Ectodermal cell (in vitro differentiated cells): ENCODE data around the gene LAMA1.

Experiments
- H3K27ac ChIP-seq: 2 replicates; pipeline ENCODE4 v1.7.0; 2013; ENCODE audit warnings: mild to moderate bottlenecking, low read depth, low read length; ENCODE audit not compliant: insufficient read depth, poor library complexity, severe bottlenecking
- H3K27me3 ChIP-seq: 2 replicates; pipeline ENCODE4 v1.7.0; 2013; ENCODE audit warnings: mild to moderate bottlenecking, low read length; ENCODE audit not compliant: insufficient read depth, control insufficient read depth, poor library complexity, severe bottlenecking
- H3K36me3 ChIP-seq: one replicate; pipeline ENCODE4 v1.7.0; 2013; ENCODE audit warnings: low read length; ENCODE audit not compliant: control insufficient read depth, insufficient read depth
- H3K4me1 ChIP-seq: one replicate; pipeline ENCODE4 v1.7.0; 2013; ENCODE audit warnings: low read length; ENCODE audit not compliant: control insufficient read depth, insufficient read depth
- H3K4me3 ChIP-seq: 2 replicates; pipeline ENCODE4 v1.7.0; 2013; ENCODE audit warnings: low read depth, low read length, control low read depth; ENCODE audit not compliant: insufficient read depth
- H3K9me3 ChIP-seq: 2 replicates; pipeline ENCODE4 v1.7.0; 2013; ENCODE audit warnings: mild to moderate bottlenecking, low read length, moderate library complexity; ENCODE audit not compliant: control insufficient read depth
- WGBS, 2 experiments: methylation state at CpG; one replicate each; pipeline ENCODE4 v1.1.7; 2013; ENCODE audit warnings: missing lambda C conversion rate in 2 of 2; 5-methylcytosine and 5-hydroxymethylcytosine counted together

LAMA1 gene

GRCh38 chr18:7059276-7059675 lies 58.3 kb downstream of the LAMA1 start:
- no peak overlapping the region for H3K4me3 ChIP-seq
- WGBS, 2 experiments: 89 to 94% methylated on average over 2 of the region's 2 CpGs
- no peaks in the 10 kb centered on the region for H3K27me3 ChIP-seq
- H3K4me1 ChIP-seq: no peaks in the 10 kb centered on the region
- peaks cover 2% of the 10 kb centered on the region for H3K36me3 ChIP-seq
- no peak overlapping the region for H3K27ac ChIP-seq
- H3K9me3 ChIP-seq: no peaks in the 10 kb centered on the region

- H3K4me3 ChIP-seq: no peak overlapping the region
- 93% methylated on average over 6 of the region's 6 CpGs for WGBS, 2 experiments
- H3K27me3 ChIP-seq: no peaks in the 10 kb centered on the region
- H3K4me1 ChIP-seq: no peaks in the 10 kb centered on the region
- H3K36me3 ChIP-seq: peaks cover 2% of the 10 kb centered on the region
- H3K9me3 ChIP-seq: no peaks in the 10 kb centered on the region
- H3K27ac ChIP-seq: no peak overlapping the region
Measured at GRCh38 chr18:7056026-7056425, 61.6 kb downstream of the LAMA1 start.

GRCh38 chr18:7049951-7050350 lies 67.6 kb downstream of the LAMA1 start:
- no peaks in the 10 kb centered on the region for H3K36me3 ChIP-seq
- no peaks in the 10 kb centered on the region for H3K9me3 ChIP-seq
- no peak overlapping the region for H3K4me3 ChIP-seq
- H3K4me1 ChIP-seq: no peaks in the 10 kb centered on the region
- no peak overlapping the region for H3K27ac ChIP-seq
- 87 to 92% methylated on average over 5 of the region's 5 CpGs for WGBS, 2 experiments
- H3K27me3 ChIP-seq: no peaks in the 10 kb centered on the region

- H3K9me3 ChIP-seq: no peaks in the 10 kb centered on the region
Measured at GRCh38 chr18:7048081-7048480, 69.5 kb downstream of the LAMA1 start.

GRCh38 chr18:7047336-7047735 lies 70.3 kb downstream of the LAMA1 start:
- H3K27me3 ChIP-seq: no peaks in the 10 kb centered on the region
- no peak overlapping the region for H3K27ac ChIP-seq
- H3K36me3 ChIP-seq: peaks cover 4% of the 10 kb centered on the region
- H3K9me3 ChIP-seq: no peaks in the 10 kb centered on the region
- 85 to 100% methylated on average over 1 of the region's 1 CpG for WGBS, 2 experiments
- no peaks in the 10 kb centered on the region for H3K4me1 ChIP-seq
- H3K4me3 ChIP-seq: no peak overlapping the region

More at GRCh38 chr18:7048081-7048480, 69.5 kb downstream of the LAMA1 start:
- Histone ChIP-seq H3K36me3 (peaks cover 4% of the 10 kb centered on the region), H3K27ac (no peak overlapping the region), H3K4me1 (no peaks in the 10 kb centered on the region), H3K4me3 (no peak overlapping the region), H3K27me3 (no peaks in the 10 kb centered on the region)
- 94 to 96% methylated on average over 4 to 6 of the region's 7 CpGs for WGBS, 2 experiments

GRCh38 chr18:7038330-7038851 lies 79.2 kb downstream of the LAMA1 start:
- H3K4me3 ChIP-seq: no peak overlapping the region
- H3K27ac ChIP-seq: no peak overlapping the region
- H3K36me3 ChIP-seq: peaks cover 40% of the 10 kb centered on the region
- H3K9me3 ChIP-seq: no peaks in the 10 kb centered on the region
- H3K27me3 ChIP-seq: no peaks in the 10 kb centered on the region
- WGBS, 2 experiments: 74 to 75% methylated on average over 18 to 19 of the region's 20 CpGs
- no peaks in the 10 kb centered on the region for H3K4me1 ChIP-seq

GRCh38 chr18:7037470-7037869 lies 80.1 kb downstream of the LAMA1 start:
- WGBS, 2 experiments: 96 to 98% methylated on average over 11 of the region's 11 CpGs
- no peak overlapping the region for H3K4me3 ChIP-seq
- H3K27me3 ChIP-seq: no peaks in the 10 kb centered on the region
- no peak overlapping the region for H3K27ac ChIP-seq
- peaks cover 44% of the 10 kb centered on the region for H3K36me3 ChIP-seq
- no peaks in the 10 kb centered on the region for H3K9me3 ChIP-seq
- no peaks in the 10 kb centered on the region for H3K4me1 ChIP-seq

- 96 to 97% methylated on average over 11 of the region's 11 CpGs for WGBS, 2 experiments
Measured at GRCh38 chr18:7035807-7036206, 81.8 kb downstream of the LAMA1 start.

GRCh38 chr18:7034924-7035323 lies 82.7 kb downstream of the LAMA1 start:
- H3K27ac ChIP-seq: no peak overlapping the region
- no peaks in the 10 kb centered on the region for H3K9me3 ChIP-seq
- peaks cover 42% of the 10 kb centered on the region for H3K36me3 ChIP-seq
- WGBS, 2 experiments: 90 to 98% methylated on average over 4 to 5 of the region's 5 CpGs
- H3K4me3 ChIP-seq: no peak overlapping the region
- no peaks in the 10 kb centered on the region for H3K4me1 ChIP-seq
- H3K27me3 ChIP-seq: no peaks in the 10 kb centered on the region

More at GRCh38 chr18:7035807-7036206, 81.8 kb downstream of the LAMA1 start:
- Histone ChIP-seq H3K27ac (no peak overlapping the region), H3K36me3 (peaks cover 45% of the 10 kb centered on the region), H3K9me3 (no peaks in the 10 kb centered on the region), H3K4me3 (no peak overlapping the region), H3K4me1 (no peaks in the 10 kb centered on the region), H3K27me3 (no peaks in the 10 kb centered on the region)

GRCh38 chr18:7032537-7032936 lies 85.1 kb downstream of the LAMA1 start:
- 81 to 87% methylated on average over 3 of the region's 3 CpGs for WGBS, 2 experiments
- peaks cover 37% of the 10 kb centered on the region for H3K36me3 ChIP-seq

GRCh38 chr18:7028625-7029024 lies 89.0 kb downstream of the LAMA1 start:
- 92 to 93% methylated on average over 12 to 13 of the region's 13 CpGs for WGBS, 2 experiments
- Histone ChIP-seq H3K27me3 (no peaks in the 10 kb centered on the region), H3K9me3 (no peaks in the 10 kb centered on the region), H3K4me1 (no peaks in the 10 kb centered on the region), H3K4me3 (no peak overlapping the region), H3K27ac (no peak overlapping the region), H3K36me3 (peaks cover 38% of the 10 kb centered on the region)

More at GRCh38 chr18:7032537-7032936, 85.1 kb downstream of the LAMA1 start:
- Histone ChIP-seq H3K4me3 (no peak overlapping the region), H3K4me1 (no peaks in the 10 kb centered on the region), H3K9me3 (no peaks in the 10 kb centered on the region), H3K27ac (no peak overlapping the region), H3K27me3 (no peaks in the 10 kb centered on the region)
